ENCODE measurements around the gene KCNN4.

DNA sequence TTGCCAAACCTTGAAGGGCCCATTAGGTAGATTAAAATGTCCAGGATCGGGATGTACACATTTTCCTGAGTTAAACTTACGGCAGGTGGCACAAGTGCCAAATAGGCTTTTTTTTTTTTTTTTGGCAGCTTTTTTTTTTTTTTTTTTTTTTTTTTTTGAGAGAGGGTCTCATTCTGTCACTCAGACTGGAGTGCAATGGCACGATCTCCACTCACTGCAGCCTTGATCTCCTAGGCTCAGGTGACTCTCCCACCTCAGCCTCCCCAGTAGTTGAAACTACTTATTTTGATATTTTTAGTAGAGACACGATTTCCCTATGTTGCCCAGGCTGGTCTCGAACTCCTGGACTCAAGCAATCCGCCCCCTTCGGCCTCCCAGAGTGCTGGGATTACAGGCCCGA is 55.9 kb downstream of the KCNN4 start:
- no peak for TF ChIP-seq EZH2phosphoT487 (IDR thresholded peaks at IDR 0.05; ENCODE audit: unreplicated experiment)
- TF ChIP-seq, protein P1, sequence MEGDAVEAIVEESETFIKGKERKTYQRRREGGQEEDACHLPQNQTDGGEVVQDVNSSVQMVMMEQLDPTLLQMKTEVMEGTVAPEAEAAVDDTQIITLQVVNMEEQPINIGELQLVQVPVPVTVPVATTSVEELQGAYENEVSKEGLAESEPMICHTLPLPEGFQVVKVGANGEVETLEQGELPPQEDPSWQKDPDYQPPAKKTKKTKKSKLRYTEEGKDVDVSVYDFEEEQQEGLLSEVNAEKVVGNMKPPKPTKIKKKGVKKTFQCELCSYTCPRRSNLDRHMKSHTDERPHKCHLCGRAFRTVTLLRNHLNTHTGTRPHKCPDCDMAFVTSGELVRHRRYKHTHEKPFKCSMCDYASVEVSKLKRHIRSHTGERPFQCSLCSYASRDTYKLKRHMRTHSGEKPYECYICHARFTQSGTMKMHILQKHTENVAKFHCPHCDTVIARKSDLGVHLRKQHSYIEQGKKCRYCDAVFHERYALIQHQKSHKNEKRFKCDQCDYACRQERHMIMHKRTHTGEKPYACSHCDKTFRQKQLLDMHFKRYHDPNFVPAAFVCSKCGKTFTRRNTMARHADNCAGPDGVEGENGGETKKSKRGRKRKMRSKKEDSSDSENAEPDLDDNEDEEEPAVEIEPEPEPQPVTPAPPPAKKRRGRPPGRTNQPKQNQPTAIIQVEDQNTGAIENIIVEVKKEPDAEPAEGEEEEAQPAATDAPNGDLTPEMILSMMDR (conservative IDR thresholded peaks at IDR 0.05; ENCODE audit: low read depth in 2 of 2): no peak
- no peak for TF ChIP-seq EZH2 (IDR thresholded peaks at IDR 0.05; ENCODE audit: low read depth, unreplicated experiment)
- TF ChIP-seq, protein P2, sequence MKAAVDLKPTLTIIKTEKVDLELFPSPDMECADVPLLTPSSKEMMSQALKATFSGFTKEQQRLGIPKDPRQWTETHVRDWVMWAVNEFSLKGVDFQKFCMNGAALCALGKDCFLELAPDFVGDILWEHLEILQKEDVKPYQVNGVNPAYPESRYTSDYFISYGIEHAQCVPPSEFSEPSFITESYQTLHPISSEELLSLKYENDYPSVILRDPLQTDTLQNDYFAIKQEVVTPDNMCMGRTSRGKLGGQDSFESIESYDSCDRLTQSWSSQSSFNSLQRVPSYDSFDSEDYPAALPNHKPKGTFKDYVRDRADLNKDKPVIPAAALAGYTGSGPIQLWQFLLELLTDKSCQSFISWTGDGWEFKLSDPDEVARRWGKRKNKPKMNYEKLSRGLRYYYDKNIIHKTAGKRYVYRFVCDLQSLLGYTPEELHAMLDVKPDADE (IDR thresholded peaks at IDR 0.05): no peak
- TF ChIP-seq POLR2AphosphoS5 (IDR thresholded peaks at IDR 0.05; ENCODE audit: low read depth): no peak
- no peak for TF ChIP-seq CREB1 (CRISPR knock-in tag; IDR thresholded peaks at IDR 0.05; ENCODE audit: low read depth)
- no peak for TF ChIP-seq JUNB (IDR thresholded peaks at IDR 0.05; ENCODE audit: unreplicated experiment)
- TF ChIP-seq, protein P3, sequence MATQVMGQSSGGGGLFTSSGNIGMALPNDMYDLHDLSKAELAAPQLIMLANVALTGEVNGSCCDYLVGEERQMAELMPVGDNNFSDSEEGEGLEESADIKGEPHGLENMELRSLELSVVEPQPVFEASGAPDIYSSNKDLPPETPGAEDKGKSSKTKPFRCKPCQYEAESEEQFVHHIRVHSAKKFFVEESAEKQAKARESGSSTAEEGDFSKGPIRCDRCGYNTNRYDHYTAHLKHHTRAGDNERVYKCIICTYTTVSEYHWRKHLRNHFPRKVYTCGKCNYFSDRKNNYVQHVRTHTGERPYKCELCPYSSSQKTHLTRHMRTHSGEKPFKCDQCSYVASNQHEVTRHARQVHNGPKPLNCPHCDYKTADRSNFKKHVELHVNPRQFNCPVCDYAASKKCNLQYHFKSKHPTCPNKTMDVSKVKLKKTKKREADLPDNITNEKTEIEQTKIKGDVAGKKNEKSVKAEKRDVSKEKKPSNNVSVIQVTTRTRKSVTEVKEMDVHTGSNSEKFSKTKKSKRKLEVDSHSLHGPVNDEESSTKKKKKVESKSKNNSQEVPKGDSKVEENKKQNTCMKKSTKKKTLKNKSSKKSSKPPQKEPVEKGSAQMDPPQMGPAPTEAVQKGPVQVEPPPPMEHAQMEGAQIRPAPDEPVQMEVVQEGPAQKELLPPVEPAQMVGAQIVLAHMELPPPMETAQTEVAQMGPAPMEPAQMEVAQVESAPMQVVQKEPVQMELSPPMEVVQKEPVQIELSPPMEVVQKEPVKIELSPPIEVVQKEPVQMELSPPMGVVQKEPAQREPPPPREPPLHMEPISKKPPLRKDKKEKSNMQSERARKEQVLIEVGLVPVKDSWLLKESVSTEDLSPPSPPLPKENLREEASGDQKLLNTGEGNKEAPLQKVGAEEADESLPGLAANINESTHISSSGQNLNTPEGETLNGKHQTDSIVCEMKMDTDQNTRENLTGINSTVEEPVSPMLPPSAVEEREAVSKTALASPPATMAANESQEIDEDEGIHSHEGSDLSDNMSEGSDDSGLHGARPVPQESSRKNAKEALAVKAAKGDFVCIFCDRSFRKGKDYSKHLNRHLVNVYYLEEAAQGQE (IDR thresholded peaks at IDR 0.05; ENCODE audit: unreplicated experiment): no peak
- no peak for TF ChIP-seq ZNF331 (CRISPR knock-in tag; IDR thresholded peaks at IDR 0.05; ENCODE audit: low read depth)
